GM12878 (cell line): ENCODE results near the gene GJA10. TPM values are rescaled to one million over a fixed set of nuclear protein-coding genes. Genes with fewer than 3 reads are reported as not detected.

Experiments used
- CHD1 ChIP-seq: IDR thresholded peaks from 2 replicates; pipeline ENCODE4 v1.6.1; 2012; ENCODE audit warnings: low read depth, low read length, improper control_type of control experiment
- FOXM1 ChIP-seq: IDR thresholded peaks from 2 replicates; pipeline ENCODE4 v1.6.1; 2012; ENCODE audit warnings: low read depth, mild to moderate bottlenecking, inconsistent platforms, low read length, moderate library complexity
- HDAC2 ChIP-seq: fragments of 200-600 bp; sonication (generic); IDR thresholded peaks from 2 replicates; pipeline ENCODE4 v1.6.1; 2017
- HDGF ChIP-seq: fragments of 450-650 bp; IDR thresholded peaks from 2 replicates; pipeline ENCODE4 v1.6.1; 2016; ENCODE audit warnings: antibody characterized with exemption
- polyA plus RNA-seq, 11 experiments: library from polyadenylated mRNA; depleted of rRNA in 4 of 11; unstranded in 6 of 11; stranded (reverse) in 5 of 11; fragments of >200 nt; fragmentation: Nextera tagmentation in 4 of 11; fragmentation: Illumina TruSeq in 1 of 11; extraction: Ambion mirVana in 4 of 11; extraction: Trizol in 1 of 11; gene quantifications; 1 replicate in 1 of 11; 2 replicates in 10 of 11; pipeline versions ENCODE4 v1.2.1 to v1.2.3, GENCODE V29; 2011 to 2016; ENCODE audit warnings: inconsistent platforms in 2 of 11, missing spikeins in 2 of 11, low read depth in 1 of 11
- total RNA-seq, 4 experiments: library from RNA; depleted of rRNA in 3 of 4; stranded (reverse); fragments of >200 nt in 3 of 4; fragmentation: Illumina TruSeq in 1 of 4; extraction: Trizol in 1 of 4; gene quantifications; 2 replicates each; pipeline versions ENCODE4 v1.2.1 to v1.2.3, GENCODE V29; 2013 to 2021
- TF ChIP-seq, protein P1 (sequence below): fragments of 450-650 bp; IDR thresholded peaks from 2 replicates; pipeline ENCODE4 v1.6.1; 2017; ENCODE audit warnings: antibody characterized with exemption, mild to moderate bottlenecking, moderate library complexity
- TF ChIP-seq, protein P2 (sequence below): IDR thresholded peaks from 2 replicates; pipeline ENCODE4 v1.6.1; 2012; ENCODE audit warnings: improper control_type of control experiment, low read depth, low read length; ENCODE audit not compliant: insufficient replicate concordance
- TF ChIP-seq, protein P3 (sequence below): fragments of 450-650 bp; IDR thresholded peaks from 2 replicates; pipeline ENCODE4 v1.6.1; 2016; ENCODE audit warnings: mild to moderate bottlenecking, moderate library complexity, borderline replicate concordance
- TF ChIP-seq, protein P4 (sequence below): fragments of 450-650 bp; IDR thresholded peaks from 2 replicates; pipeline ENCODE4 v1.6.1; 2017; ENCODE audit warnings: mild to moderate bottlenecking, moderate library complexity

The GJA10 gene
- total and polyA plus RNA-seq, 10 of the 15 experiments (the other 5 are each of a cell fraction or from before 2014, with no cell fraction given) = not detected

DNA sequence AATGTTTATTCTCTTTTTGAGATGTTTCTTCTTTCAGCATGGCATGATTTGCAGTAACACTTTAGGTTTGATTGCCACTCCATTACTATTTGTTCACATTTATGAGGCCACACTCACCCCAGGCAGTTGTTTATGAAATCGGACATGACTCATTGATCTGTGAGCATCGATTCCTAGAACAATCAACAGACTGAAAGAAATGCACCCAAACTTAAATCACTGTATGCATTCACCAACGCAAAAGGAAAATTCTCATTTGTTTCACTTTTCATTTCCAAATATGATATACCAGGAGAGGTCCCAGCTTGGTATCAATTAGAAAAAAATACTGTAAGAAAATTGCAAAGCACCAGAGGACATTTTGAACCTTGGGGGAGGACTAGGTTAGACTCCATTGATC lies 5.4 kb upstream of the GJA10 start (continued):
- TF ChIP-seq, protein P1, sequence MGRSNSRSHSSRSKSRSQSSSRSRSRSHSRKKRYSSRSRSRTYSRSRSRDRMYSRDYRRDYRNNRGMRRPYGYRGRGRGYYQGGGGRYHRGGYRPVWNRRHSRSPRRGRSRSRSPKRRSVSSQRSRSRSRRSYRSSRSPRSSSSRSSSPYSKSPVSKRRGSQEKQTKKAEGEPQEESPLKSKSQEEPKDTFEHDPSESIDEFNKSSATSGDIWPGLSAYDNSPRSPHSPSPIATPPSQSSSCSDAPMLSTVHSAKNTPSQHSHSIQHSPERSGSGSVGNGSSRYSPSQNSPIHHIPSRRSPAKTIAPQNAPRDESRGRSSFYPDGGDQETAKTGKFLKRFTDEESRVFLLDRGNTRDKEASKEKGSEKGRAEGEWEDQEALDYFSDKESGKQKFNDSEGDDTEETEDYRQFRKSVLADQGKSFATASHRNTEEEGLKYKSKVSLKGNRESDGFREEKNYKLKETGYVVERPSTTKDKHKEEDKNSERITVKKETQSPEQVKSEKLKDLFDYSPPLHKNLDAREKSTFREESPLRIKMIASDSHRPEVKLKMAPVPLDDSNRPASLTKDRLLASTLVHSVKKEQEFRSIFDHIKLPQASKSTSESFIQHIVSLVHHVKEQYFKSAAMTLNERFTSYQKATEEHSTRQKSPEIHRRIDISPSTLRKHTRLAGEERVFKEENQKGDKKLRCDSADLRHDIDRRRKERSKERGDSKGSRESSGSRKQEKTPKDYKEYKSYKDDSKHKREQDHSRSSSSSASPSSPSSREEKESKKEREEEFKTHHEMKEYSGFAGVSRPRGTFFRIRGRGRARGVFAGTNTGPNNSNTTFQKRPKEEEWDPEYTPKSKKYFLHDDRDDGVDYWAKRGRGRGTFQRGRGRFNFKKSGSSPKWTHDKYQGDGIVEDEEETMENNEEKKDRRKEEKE = no peak
- no peak for TF ChIP-seq HDGF
- no peak for TF ChIP-seq CHD1
- TF ChIP-seq HDAC2 = no peak
- TF ChIP-seq, protein P2, sequence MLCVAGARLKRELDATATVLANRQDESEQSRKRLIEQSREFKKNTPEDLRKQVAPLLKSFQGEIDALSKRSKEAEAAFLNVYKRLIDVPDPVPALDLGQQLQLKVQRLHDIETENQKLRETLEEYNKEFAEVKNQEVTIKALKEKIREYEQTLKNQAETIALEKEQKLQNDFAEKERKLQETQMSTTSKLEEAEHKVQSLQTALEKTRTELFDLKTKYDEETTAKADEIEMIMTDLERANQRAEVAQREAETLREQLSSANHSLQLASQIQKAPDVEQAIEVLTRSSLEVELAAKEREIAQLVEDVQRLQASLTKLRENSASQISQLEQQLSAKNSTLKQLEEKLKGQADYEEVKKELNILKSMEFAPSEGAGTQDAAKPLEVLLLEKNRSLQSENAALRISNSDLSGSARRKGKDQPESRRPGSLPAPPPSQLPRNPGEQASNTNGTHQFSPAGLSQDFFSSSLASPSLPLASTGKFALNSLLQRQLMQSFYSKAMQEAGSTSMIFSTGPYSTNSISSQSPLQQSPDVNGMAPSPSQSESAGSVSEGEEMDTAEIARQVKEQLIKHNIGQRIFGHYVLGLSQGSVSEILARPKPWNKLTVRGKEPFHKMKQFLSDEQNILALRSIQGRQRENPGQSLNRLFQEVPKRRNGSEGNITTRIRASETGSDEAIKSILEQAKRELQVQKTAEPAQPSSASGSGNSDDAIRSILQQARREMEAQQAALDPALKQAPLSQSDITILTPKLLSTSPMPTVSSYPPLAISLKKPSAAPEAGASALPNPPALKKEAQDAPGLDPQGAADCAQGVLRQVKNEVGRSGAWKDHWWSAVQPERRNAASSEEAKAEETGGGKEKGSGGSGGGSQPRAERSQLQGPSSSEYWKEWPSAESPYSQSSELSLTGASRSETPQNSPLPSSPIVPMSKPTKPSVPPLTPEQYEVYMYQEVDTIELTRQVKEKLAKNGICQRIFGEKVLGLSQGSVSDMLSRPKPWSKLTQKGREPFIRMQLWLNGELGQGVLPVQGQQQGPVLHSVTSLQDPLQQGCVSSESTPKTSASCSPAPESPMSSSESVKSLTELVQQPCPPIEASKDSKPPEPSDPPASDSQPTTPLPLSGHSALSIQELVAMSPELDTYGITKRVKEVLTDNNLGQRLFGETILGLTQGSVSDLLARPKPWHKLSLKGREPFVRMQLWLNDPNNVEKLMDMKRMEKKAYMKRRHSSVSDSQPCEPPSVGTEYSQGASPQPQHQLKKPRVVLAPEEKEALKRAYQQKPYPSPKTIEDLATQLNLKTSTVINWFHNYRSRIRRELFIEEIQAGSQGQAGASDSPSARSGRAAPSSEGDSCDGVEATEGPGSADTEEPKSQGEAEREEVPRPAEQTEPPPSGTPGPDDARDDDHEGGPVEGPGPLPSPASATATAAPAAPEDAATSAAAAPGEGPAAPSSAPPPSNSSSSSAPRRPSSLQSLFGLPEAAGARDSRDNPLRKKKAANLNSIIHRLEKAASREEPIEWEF = no peak
- TF ChIP-seq, protein P3, sequence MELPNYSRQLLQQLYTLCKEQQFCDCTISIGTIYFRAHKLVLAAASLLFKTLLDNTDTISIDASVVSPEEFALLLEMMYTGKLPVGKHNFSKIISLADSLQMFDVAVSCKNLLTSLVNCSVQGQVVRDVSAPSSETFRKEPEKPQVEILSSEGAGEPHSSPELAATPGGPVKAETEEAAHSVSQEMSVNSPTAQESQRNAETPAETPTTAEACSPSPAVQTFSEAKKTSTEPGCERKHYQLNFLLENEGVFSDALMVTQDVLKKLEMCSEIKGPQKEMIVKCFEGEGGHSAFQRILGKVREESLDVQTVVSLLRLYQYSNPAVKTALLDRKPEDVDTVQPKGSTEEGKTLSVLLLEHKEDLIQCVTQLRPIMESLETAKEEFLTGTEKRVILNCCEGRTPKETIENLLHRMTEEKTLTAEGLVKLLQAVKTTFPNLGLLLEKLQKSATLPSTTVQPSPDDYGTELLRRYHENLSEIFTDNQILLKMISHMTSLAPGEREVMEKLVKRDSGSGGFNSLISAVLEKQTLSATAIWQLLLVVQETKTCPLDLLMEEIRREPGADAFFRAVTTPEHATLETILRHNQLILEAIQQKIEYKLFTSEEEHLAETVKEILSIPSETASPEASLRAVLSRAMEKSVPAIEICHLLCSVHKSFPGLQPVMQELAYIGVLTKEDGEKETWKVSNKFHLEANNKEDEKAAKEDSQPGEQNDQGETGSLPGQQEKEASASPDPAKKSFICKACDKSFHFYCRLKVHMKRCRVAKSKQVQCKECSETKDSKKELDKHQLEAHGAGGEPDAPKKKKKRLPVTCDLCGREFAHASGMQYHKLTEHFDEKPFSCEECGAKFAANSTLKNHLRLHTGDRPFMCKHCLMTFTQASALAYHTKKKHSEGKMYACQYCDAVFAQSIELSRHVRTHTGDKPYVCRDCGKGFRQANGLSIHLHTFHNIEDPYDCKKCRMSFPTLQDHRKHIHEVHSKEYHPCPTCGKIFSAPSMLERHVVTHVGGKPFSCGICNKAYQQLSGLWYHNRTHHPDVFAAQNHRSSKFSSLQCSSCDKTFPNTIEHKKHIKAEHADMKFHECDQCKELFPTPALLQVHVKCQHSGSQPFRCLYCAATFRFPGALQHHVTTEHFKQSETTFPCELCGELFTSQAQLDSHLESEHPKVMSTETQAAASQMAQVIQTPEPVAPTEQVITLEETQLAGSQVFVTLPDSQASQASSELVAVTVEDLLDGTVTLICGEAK = no peak
- TF ChIP-seq, protein P4, sequence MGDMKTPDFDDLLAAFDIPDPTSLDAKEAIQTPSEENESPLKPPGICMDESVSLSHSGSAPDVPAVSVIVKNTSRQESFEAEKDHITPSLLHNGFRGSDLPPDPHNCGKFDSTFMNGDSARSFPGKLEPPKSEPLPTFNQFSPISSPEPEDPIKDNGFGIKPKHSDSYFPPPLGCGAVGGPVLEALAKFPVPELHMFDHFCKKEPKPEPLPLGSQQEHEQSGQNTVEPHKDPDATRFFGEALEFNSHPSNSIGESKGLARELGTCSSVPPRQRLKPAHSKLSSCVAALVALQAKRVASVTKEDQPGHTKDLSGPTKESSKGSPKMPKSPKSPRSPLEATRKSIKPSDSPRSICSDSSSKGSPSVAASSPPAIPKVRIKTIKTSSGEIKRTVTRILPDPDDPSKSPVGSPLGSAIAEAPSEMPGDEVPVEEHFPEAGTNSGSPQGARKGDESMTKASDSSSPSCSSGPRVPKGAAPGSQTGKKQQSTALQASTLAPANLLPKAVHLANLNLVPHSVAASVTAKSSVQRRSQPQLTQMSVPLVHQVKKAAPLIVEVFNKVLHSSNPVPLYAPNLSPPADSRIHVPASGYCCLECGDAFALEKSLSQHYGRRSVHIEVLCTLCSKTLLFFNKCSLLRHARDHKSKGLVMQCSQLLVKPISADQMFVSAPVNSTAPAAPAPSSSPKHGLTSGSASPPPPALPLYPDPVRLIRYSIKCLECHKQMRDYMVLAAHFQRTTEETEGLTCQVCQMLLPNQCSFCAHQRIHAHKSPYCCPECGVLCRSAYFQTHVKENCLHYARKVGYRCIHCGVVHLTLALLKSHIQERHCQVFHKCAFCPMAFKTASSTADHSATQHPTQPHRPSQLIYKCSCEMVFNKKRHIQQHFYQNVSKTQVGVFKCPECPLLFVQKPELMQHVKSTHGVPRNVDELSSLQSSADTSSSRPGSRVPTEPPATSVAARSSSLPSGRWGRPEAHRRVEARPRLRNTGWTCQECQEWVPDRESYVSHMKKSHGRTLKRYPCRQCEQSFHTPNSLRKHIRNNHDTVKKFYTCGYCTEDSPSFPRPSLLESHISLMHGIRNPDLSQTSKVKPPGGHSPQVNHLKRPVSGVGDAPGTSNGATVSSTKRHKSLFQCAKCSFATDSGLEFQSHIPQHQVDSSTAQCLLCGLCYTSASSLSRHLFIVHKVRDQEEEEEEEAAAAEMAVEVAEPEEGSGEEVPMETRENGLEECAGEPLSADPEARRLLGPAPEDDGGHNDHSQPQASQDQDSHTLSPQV = no peak
- no peak for TF ChIP-seq FOXM1
